Kidney epithelial cell (primary cell): ENCODE results near the gene LMOD2. TPM values are rescaled to one million over a fixed set of nuclear protein-coding genes. Genes with fewer than 3 reads are reported as not detected.

Source experiments
- total RNA-seq: library from RNA; depleted of rRNA; stranded (reverse); fragments of >200 nt; gene quantifications from 2 replicates; pipeline ENCODE4 v1.2.3, GENCODE V29; 2015

Gene LMOD2
- total RNA-seq, 1 donor from 2014 or later = not detected

Other genes starting within 250 kb of the LMOD2 start
- gene IQUB, start 121.3 kb upstream of the LMOD2 start, total RNA-seq = 0.21 and 0.63 TPM in 2 replicates
- gene NDUFA5, start 98.0 kb upstream of the LMOD2 start, total RNA-seq = 31.6 and 42.2 TPM in 2 replicates
- not detected in 2 replicates for gene ASB15, start 54.0 kb upstream of the LMOD2 start, total RNA-seq
- gene WASL, start 93.1 kb downstream of the LMOD2 start, total RNA-seq = 31.6 and 41.6 TPM in 2 replicates
- gene HYAL4, start 189.3 kb downstream of the LMOD2 start, total RNA-seq = not detected in 2 replicates